RWPE2 (cell line): ENCODE measurements around the gene ZER1.
A peak's percentile ranks its signal among the peaks of the same experiment; 100 is the strongest.

Experiments used
- ATAC-seq: fragments of 200-7000 bp; cut with Tn5 transposase; 3 replicates; pipeline ENCODE4 v1.9.1; 2021; ENCODE audit warnings: low read depth
- DNase-seq: peaks from one replicate; pipeline ENCODE4 v3.0.0-alpha.2; 2020; ENCODE audit warnings: low spot score
- H3K27ac ChIP-seq: fragments of 450-650 bp; 2 replicates; pipeline ENCODE4 v1.5.1; 2017; ENCODE audit warnings: mild to moderate bottlenecking; ENCODE audit not compliant: poor library complexity, severe bottlenecking
- H3K27me3 ChIP-seq: fragments of 250-450 bp; sonication (Bioruptor Pico); 2 replicates; pipeline ENCODE4 v1.5.1; 2021; ENCODE audit warnings: mild to moderate bottlenecking, moderate library complexity; ENCODE audit not compliant: insufficient read depth, poor library complexity, severe bottlenecking
- H3K36me3 ChIP-seq: fragments of 250-450 bp; sonication (Bioruptor Pico); 2 replicates; pipeline ENCODE4 v1.5.1; 2020; ENCODE audit warnings: low read depth, mild to moderate bottlenecking, moderate library complexity
- H3K4me1 ChIP-seq: fragments of 250-450 bp; sonication (Bioruptor Pico); 2 replicates; pipeline ENCODE4 v1.5.1; 2021; ENCODE audit warnings: mild to moderate bottlenecking, moderate library complexity; ENCODE audit not compliant: insufficient read depth, poor library complexity, severe bottlenecking
- H3K4me3 ChIP-seq: fragments of 250-450 bp; sonication (Bioruptor Pico); 2 replicates; pipeline ENCODE4 v1.5.1; 2021; ENCODE audit warnings: mild to moderate bottlenecking, moderate library complexity; ENCODE audit not compliant: severe bottlenecking
- H3K9me3 ChIP-seq: fragments of 250-450 bp; sonication (Bioruptor Pico); 2 replicates; pipeline ENCODE4 v1.5.1; 2021; ENCODE audit warnings: mild to moderate bottlenecking, moderate library complexity; ENCODE audit not compliant: severe bottlenecking
- CTCF ChIP-seq: fragments of 450-650 bp; IDR thresholded peaks from one replicate; pipeline ENCODE4 v1.5.1; 2017; ENCODE audit warnings: mild to moderate bottlenecking, moderate library complexity; ENCODE audit not compliant: poor library complexity, severe bottlenecking

ZER1 gene

DNA sequence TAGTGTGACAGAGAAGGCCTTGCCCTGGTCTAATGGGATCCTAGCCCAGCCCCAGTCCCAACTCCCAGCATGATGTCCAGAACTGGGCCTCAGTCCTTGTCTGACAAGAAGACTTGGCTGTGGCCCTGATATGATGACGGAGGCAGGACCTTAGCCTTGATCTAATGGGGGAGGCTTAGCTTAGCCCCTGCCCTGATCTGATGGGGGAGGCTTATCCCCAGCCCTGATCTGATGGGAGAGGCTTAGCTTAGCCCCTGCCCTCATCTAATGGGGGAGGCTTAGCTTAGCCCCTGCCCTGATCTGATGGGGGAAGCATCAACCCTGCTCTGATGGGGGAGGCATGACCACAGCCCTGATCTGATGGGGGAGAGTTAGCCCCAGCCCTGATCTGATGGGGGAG lies 65.7 kb downstream of the ZER1 start:
- H3K27me3 ChIP-seq: no peaks in the 10 kb centered on the region
- H3K27ac ChIP-seq: no peak overlapping the region
- no peak overlapping the region for H3K4me3 ChIP-seq
- DNase-seq (no peak), ATAC-seq (no peak)
- TF ChIP-seq CTCF: no peak
- no peaks in the 10 kb centered on the region for H3K4me1 ChIP-seq
- H3K9me3 ChIP-seq: no peaks in the 10 kb centered on the region
- 0 out of 2 replicates have a peak, but pooled peaks cover 4% of the 10 kb centered on the region for H3K36me3 ChIP-seq

- no peaks in the 10 kb centered on the region for H3K4me1 ChIP-seq
- no peak overlapping the region for H3K27ac ChIP-seq
- no peak for TF ChIP-seq CTCF
- DNase-seq (no peak), ATAC-seq (no peak)
- H3K4me3 ChIP-seq: no peak overlapping the region
- no peaks in the 10 kb centered on the region for H3K27me3 ChIP-seq
- no peaks in the 10 kb centered on the region for H3K9me3 ChIP-seq
- H3K36me3 ChIP-seq: 0 out of 2 replicates have a peak, but pooled peaks cover 4% of the 10 kb centered on the region
Measured at GRCh38 chr9:128705051-128705965, 66.4 kb downstream of the ZER1 start.

GRCh38 chr9:128704356-128704670 lies 67.4 kb downstream of the ZER1 start:
- no peak overlapping the region for H3K27ac ChIP-seq
- ATAC-seq (no peak), DNase-seq (no peak)
- no peak overlapping the region for H3K4me3 ChIP-seq
- H3K4me1 ChIP-seq: no peaks in the 10 kb centered on the region
- H3K36me3 ChIP-seq: 0 out of 2 replicates have a peak, but pooled peaks cover 4% of the 10 kb centered on the region
- no peaks in the 10 kb centered on the region for H3K27me3 ChIP-seq
- no peaks in the 10 kb centered on the region for H3K9me3 ChIP-seq
- TF ChIP-seq CTCF: no peak

- Histone ChIP-seq H3K36me3 (0 out of 2 replicates have a peak, but pooled peaks cover 4% of the 10 kb centered on the region), H3K9me3 (no peaks in the 10 kb centered on the region), H3K27ac (peak overlapping the region; percentile 53), H3K27me3 (no peaks in the 10 kb centered on the region), H3K4me3 (no peak overlapping the region), H3K4me1 (no peaks in the 10 kb centered on the region)
- DNase-seq (no peak), ATAC-seq (no peak)
- no peak for TF ChIP-seq CTCF
Measured at GRCh38 chr9:128703616-128704355, 67.9 kb downstream of the ZER1 start.
